GM18858 (cell line): ENCODE data around the gene KRTAP5-6.

Experiments used
- ATAC-seq: cut with Tn5 transposase; IDR thresholded peaks from one replicate; pipeline ENCODE4 v1.9.1; 2021; ENCODE audit not compliant: unreplicated experiment

Gene KRTAP5-6

GRCh38 chr11:1696608-1697570 lies at the start of gene KRTAP5-6:
KRTAP5-6 (plus strand) TSS chr11:1697195; CDS start chr11:1697246, 51 bp downstream.
- no peak for ATAC-seq

- ATAC-seq = no peak
Measured at GRCh38 chr11:1647901-1648652, 48.9 kb upstream of the KRTAP5-6 start.

GRCh38 chr11:1648653-1649420 lies 48.2 kb upstream of the KRTAP5-6 start:
- ATAC-seq = no peak

- ATAC-seq = no peak
Measured at GRCh38 chr11:1650034-1650917, 46.7 kb upstream of the KRTAP5-6 start.

GRCh38 chr11:1650918-1651262 lies 46.1 kb upstream of the KRTAP5-6 start:
- no peak for ATAC-seq

GRCh38 chr11:1651411-1651980 lies 45.5 kb upstream of the KRTAP5-6 start:
- no peak for ATAC-seq

GRCh38 chr11:1652026-1652425 lies 45.0 kb upstream of the KRTAP5-6 start:
- no peak for ATAC-seq

GRCh38 chr11:1652442-1652770 lies 44.6 kb upstream of the KRTAP5-6 start:
- ATAC-seq = no peak

GRCh38 chr11:1652771-1653540 lies 44.0 kb upstream of the KRTAP5-6 start:
- no peak for ATAC-seq

- ATAC-seq = no peak
Measured at GRCh38 chr11:1653541-1654387, 43.2 kb upstream of the KRTAP5-6 start.

GRCh38 chr11:1654388-1655167 lies 42.4 kb upstream of the KRTAP5-6 start:
- no peak for ATAC-seq

GRCh38 chr11:1655168-1656060 lies 41.6 kb upstream of the KRTAP5-6 start:
- no peak for ATAC-seq

GRCh38 chr11:1656061-1656441 lies 40.9 kb upstream of the KRTAP5-6 start:
- ATAC-seq = no peak

GRCh38 chr11:1656670-1657069 lies 40.3 kb upstream of the KRTAP5-6 start:
- ATAC-seq = no peak

GRCh38 chr11:1659506-1659905 lies 37.5 kb upstream of the KRTAP5-6 start:
- no peak for ATAC-seq

GRCh38 chr11:1660111-1660867 lies 36.7 kb upstream of the KRTAP5-6 start:
- no peak for ATAC-seq
